HEK293 (cell line): Measurements from ENCODE around the gene MTRFR.

Experiments used
- CTCF ChIA-PET: fragments of 350-600 bp; formaldehyde crosslinking; extraction: SDS; loops from one replicate; lab custom pipeline; 2021; ENCODE audit warnings: antibody characterized with exemption; lab: Yijun Ruan, JAX
- POLR2A ChIA-PET: fragments of 300-600 bp; formaldehyde crosslinking; extraction: SDS; loops from one replicate; lab custom pipeline; 2020; ENCODE audit warnings: antibody characterized with exemption, inconsistent platforms; lab: Yijun Ruan, JAX
- H3K27ac ChIP-seq: fragments of 200-500 bp; sonication (Bioruptor generic); 2 replicates; pipeline ENCODE4 v1.5.1; 2014; ENCODE audit warnings: low read depth, low read length, control low read depth, inconsistent platforms; ENCODE audit errors: extremely low read depth
- H3K36me3 ChIP-seq, 2 experiments: fragments of 200-500 bp in 1 of 2; sonication (Bioruptor generic) in 1 of 2; 1 replicate in 1 of 2; 2 replicates in 1 of 2; pipeline ENCODE4 v1.5.1; 2014 to 2017; ENCODE audit warnings: inconsistent platforms in 2 of 2, low read length in 2 of 2; ENCODE audit not compliant: control insufficient read depth in 2 of 2, insufficient read depth in 1 of 2
- H3K4me1 ChIP-seq: fragments of 200-500 bp; sonication (Bioruptor generic); 2 replicates; pipeline ENCODE4 v1.5.1; 2014; ENCODE audit warnings: mild to moderate bottlenecking, low read length, inconsistent platforms; ENCODE audit not compliant: control insufficient read depth, insufficient read depth
- H3K4me3 ChIP-seq: 2 replicates; pipeline ENCODE4 v1.5.1; 2011; ENCODE audit warnings: low read depth, mild to moderate bottlenecking, control low read depth, low read length, moderate library complexity
- H3K9me3 ChIP-seq: fragments of 200-500 bp; sonication (Bioruptor generic); 2 replicates; pipeline ENCODE4 v1.5.1; 2014; ENCODE audit warnings: low read depth, low read length, inconsistent platforms; ENCODE audit not compliant: control insufficient read depth, insufficient read depth
- FEZF1 ChIP-seq: fragments of 450-650 bp; formaldehyde crosslinking; IDR thresholded peaks from 2 replicates; pipeline ENCODE4 v1.5.1; 2016; ENCODE audit warnings: missing biosample characterization, missing genetic modification characterization
- GLIS1 ChIP-seq: fragments of 450-650 bp; formaldehyde crosslinking; IDR thresholded peaks from 2 replicates; pipeline ENCODE4 v1.5.1; 2016; ENCODE audit warnings: missing biosample characterization, missing genetic modification characterization
- KLF10 ChIP-seq: fragments of 450-650 bp; IDR thresholded peaks from 2 replicates; pipeline ENCODE4 v1.5.1; 2018; ENCODE audit warnings: missing biosample characterization, mild to moderate bottlenecking, missing genetic modification characterization
- KLF9 ChIP-seq: fragments of 450-650 bp; formaldehyde crosslinking; IDR thresholded peaks from 2 replicates; pipeline ENCODE4 v1.5.1; 2016; ENCODE audit warnings: missing biosample characterization, missing genetic modification characterization, low read depth
- YY2 ChIP-seq: fragments of 450-650 bp; formaldehyde crosslinking; IDR thresholded peaks from 2 replicates; pipeline ENCODE4 v1.5.1; 2016; ENCODE audit warnings: missing biosample characterization, missing genetic modification characterization
- ZBTB1 ChIP-seq: fragments of 450-650 bp; formaldehyde crosslinking; IDR thresholded peaks from 2 replicates; pipeline ENCODE4 v1.5.1; 2016; ENCODE audit warnings: missing biosample characterization, missing genetic modification characterization
- ZNF155 ChIP-seq: fragments of 450-650 bp; formaldehyde crosslinking; IDR thresholded peaks from 2 replicates; pipeline ENCODE4 v1.5.1; 2016; ENCODE audit warnings: missing biosample characterization, missing genetic modification characterization
- ZNF174 ChIP-seq: fragments of 450-650 bp; formaldehyde crosslinking; IDR thresholded peaks from 2 replicates; pipeline ENCODE4 v1.5.0; 2017; ENCODE audit warnings: missing biosample characterization, mild to moderate bottlenecking, missing genetic modification characterization
- ZNF280D ChIP-seq: fragments of 450-650 bp; formaldehyde crosslinking; IDR thresholded peaks from 2 replicates; pipeline ENCODE4 v1.5.1; 2016; ENCODE audit warnings: missing biosample characterization, missing genetic modification characterization
- ZNF350 ChIP-seq: fragments of 450-650 bp; formaldehyde crosslinking; IDR thresholded peaks from 2 replicates; pipeline ENCODE4 v1.5.0; 2017; ENCODE audit warnings: missing biosample characterization, mild to moderate bottlenecking, missing genetic modification characterization
- ZNF394 ChIP-seq: fragments of 450-650 bp; formaldehyde crosslinking; IDR thresholded peaks from 2 replicates; pipeline ENCODE4 v1.5.1; 2016; ENCODE audit warnings: missing biosample characterization, missing genetic modification characterization, mild to moderate bottlenecking, moderate library complexity, borderline replicate concordance
- ZNF488 ChIP-seq: fragments of 450-650 bp; formaldehyde crosslinking; IDR thresholded peaks from 2 replicates; pipeline ENCODE4 v1.5.1; 2016; ENCODE audit warnings: missing biosample characterization, missing genetic modification characterization
- ZNF529 ChIP-seq: fragments of 450-650 bp; formaldehyde crosslinking; IDR thresholded peaks from 2 replicates; pipeline ENCODE4 v1.5.1; 2017; ENCODE audit warnings: missing genetic modification characterization, missing biosample characterization; ENCODE audit not compliant: insufficient replicate concordance
- ZNF777 ChIP-seq: fragments of 450-650 bp; formaldehyde crosslinking; IDR thresholded peaks from 2 replicates; pipeline ENCODE4 v1.5.1; 2017; ENCODE audit warnings: missing biosample characterization, missing genetic modification characterization, borderline replicate concordance
- ZSCAN30 ChIP-seq: fragments of 450-650 bp; IDR thresholded peaks from 2 replicates; pipeline ENCODE4 v1.5.1; 2018; ENCODE audit warnings: missing biosample characterization, mild to moderate bottlenecking, missing genetic modification characterization, moderate library complexity
- TF ChIP-seq, protein P1 (sequence below): fragments of 450-650 bp; formaldehyde crosslinking; IDR thresholded peaks from 2 replicates; pipeline ENCODE4 v1.5.0; 2017; ENCODE audit warnings: missing biosample characterization, missing genetic modification characterization, borderline replicate concordance
- TF ChIP-seq, protein P2 (sequence below): fragments of 450-650 bp; formaldehyde crosslinking; IDR thresholded peaks from 2 replicates; pipeline ENCODE4 v1.5.1; 2017; ENCODE audit warnings: missing biosample characterization, missing genetic modification characterization
- TF ChIP-seq, protein P3 (sequence below): fragments of 450-650 bp; formaldehyde crosslinking; IDR thresholded peaks from 2 replicates; pipeline ENCODE4 v1.5.1; 2017; ENCODE audit warnings: missing biosample characterization, missing genetic modification characterization
- TF ChIP-seq, protein P4 (sequence below): fragments of 450-650 bp; formaldehyde crosslinking; conservative IDR thresholded peaks from 2 replicates; pipeline ENCODE4 v1.5.1; 2016; ENCODE audit warnings: low read depth, missing biosample characterization, missing genetic modification characterization

MTRFR gene

DNA sequence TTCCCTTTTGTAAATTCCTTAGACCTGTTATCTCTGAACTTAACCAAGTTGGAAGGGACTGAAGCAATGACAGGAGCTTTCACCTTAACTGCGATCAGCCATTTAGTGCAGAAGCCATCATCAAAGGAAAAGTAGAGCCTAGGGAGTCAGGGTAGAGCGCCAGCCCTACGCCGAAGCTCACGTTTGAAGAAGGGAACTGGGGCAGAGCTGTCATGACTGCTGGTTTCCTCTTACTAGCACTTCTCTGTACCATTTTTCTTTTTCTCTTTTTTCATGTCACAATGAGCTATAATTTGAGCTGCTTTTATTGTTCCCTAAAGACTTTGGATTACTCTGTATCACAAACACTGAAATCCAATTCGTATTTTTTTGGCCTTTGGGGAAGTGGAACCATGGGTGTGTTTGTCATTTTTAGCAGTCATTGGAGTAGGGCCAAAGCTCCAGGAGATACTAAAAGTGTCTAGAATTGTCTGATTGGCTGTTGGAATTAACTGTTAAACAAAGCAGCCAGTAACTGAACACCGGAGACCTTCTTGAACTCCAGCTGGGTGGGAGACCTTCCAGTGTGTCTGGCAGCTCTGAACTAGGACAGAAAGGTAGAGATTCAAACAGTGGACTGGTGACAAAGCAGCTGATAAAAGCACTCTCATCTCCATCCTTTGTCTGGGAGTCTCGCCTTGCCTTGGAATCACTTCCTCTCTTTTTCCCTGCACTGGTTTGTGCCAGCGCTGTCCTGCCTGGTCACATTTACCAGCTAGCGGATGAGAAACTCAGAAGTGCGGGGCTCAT is 9.1 kb downstream of the MTRFR start:
- ChIA-PET POLR2A (interaction anchor here (1.1 to 3.6 kb wide), 2 partner anchors 8 to 9 kb away, joined by 5 to 50 read pairs; partner anchors contain the start of genes MPHOSPH9 and MTRFR), CTCF (interaction anchor here (0.8 to 1.5 kb wide), 2 partner anchors 10 to 263 kb away, joined by 3 to 4 read pairs; no protein-coding TSS in a partner anchor)
- Histone ChIP-seq H3K36me3 (peaks cover 18 to 31% of the 10 kb centered on the region in 2 experiments; a peak in 2 of 3 replicates), H3K4me1 (peaks cover 7% of the 10 kb centered on the region; the same call in 1 of the 2 replicates), H3K27ac (peak overlapping the region; percentile 64), H3K4me3 (no peak overlapping the region), H3K9me3 (no peaks in the 10 kb centered on the region)
- TF ChIP-seq ZNF155 (tag by site-specific recombination) (no peak), ZNF394 (tag by site-specific recombination) (no peak), GLIS1 (tag by site-specific recombination) (0 out of 2 replicates have a peak, but pooled peaks have one; percentile 11), ZNF280D (tag by site-specific recombination) (no peak), ZNF174 (no peak), ZNF529 (no peak), KLF10 (tag by site-specific recombination) (peak; percentile 66; the same call in 1 of the 2 replicates), YY2 (no peak), FEZF1 (tag by site-specific recombination) (peak; percentile 57)
- TF ChIP-seq, protein P1, sequence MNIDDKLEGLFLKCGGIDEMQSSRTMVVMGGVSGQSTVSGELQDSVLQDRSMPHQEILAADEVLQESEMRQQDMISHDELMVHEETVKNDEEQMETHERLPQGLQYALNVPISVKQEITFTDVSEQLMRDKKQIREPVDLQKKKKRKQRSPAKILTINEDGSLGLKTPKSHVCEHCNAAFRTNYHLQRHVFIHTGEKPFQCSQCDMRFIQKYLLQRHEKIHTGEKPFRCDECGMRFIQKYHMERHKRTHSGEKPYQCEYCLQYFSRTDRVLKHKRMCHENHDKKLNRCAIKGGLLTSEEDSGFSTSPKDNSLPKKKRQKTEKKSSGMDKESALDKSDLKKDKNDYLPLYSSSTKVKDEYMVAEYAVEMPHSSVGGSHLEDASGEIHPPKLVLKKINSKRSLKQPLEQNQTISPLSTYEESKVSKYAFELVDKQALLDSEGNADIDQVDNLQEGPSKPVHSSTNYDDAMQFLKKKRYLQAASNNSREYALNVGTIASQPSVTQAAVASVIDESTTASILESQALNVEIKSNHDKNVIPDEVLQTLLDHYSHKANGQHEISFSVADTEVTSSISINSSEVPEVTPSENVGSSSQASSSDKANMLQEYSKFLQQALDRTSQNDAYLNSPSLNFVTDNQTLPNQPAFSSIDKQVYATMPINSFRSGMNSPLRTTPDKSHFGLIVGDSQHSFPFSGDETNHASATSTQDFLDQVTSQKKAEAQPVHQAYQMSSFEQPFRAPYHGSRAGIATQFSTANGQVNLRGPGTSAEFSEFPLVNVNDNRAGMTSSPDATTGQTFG (tag by site-specific recombination): no peak
- TF ChIP-seq, protein P2, sequence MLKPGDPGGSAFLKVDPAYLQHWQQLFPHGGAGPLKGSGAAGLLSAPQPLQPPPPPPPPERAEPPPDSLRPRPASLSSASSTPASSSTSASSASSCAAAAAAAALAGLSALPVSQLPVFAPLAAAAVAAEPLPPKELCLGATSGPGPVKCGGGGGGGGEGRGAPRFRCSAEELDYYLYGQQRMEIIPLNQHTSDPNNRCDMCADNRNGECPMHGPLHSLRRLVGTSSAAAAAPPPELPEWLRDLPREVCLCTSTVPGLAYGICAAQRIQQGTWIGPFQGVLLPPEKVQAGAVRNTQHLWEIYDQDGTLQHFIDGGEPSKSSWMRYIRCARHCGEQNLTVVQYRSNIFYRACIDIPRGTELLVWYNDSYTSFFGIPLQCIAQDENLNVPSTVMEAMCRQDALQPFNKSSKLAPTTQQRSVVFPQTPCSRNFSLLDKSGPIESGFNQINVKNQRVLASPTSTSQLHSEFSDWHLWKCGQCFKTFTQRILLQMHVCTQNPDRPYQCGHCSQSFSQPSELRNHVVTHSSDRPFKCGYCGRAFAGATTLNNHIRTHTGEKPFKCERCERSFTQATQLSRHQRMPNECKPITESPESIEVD (tag by site-specific recombination): peak; percentile 87; the same call in 1 of the 2 replicates
- TF ChIP-seq, protein P3, sequence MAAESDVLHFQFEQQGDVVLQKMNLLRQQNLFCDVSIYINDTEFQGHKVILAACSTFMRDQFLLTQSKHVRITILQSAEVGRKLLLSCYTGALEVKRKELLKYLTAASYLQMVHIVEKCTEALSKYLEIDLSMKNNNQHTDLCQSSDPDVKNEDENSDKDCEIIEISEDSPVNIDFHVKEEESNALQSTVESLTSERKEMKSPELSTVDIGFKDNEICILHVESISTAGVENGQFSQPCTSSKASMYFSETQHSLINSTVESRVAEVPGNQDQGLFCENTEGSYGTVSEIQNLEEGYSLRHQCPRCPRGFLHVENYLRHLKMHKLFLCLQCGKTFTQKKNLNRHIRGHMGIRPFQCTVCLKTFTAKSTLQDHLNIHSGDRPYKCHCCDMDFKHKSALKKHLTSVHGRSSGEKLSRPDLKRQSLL (tag by site-specific recombination): no peak

DNA sequence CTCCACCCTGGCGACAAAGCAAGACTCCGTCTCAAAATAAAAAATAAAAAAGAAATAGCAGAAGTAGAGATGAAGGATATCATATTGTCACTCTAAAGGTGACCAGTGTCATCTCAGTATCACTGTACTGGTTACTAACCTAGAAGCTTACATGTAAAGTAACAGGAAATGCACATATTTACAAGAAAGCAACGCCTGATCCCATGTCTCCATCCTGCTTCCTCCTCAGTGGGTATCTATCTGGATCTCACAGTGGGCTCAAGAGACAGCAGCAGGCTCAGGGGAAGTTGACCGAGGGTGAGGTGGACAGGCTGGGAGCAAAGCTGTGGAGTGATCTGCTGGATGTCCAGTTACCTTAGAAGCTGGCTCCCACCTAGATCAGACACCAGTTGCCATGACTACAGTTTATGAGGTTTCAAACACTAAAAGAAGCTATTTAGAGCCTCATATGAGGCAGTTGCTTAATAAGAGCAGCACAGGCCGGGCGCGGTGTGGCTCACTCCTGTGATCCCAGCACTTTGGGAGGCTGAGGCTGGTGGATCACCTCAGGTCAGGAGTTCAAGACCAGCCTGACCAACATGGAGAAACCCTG is 10.5 kb downstream of the MTRFR start:
- POLR2A ChIA-PET: interaction anchor here (3.6 kb wide), 1 partner anchor 11 kb away, joined by 50 read pairs; the partner anchor contains the start of genes MPHOSPH9 and MTRFR
- H3K4me3 ChIP-seq: no peak overlapping the region
- CTCF ChIA-PET: no interaction called here
- H3K9me3 ChIP-seq: no peaks in the 10 kb centered on the region
- peaks cover 7% of the 10 kb centered on the region; the same call in 1 of the 2 replicates for H3K4me1 ChIP-seq
- peaks cover 18 to 33% of the 10 kb centered on the region in 2 experiments; a peak in 2 of 3 replicates for H3K36me3 ChIP-seq
- H3K27ac ChIP-seq: no peak overlapping the region
- TF ChIP-seq KLF9 (no peak), ZBTB1 (tag by site-specific recombination) (no peak), ZNF350 (tag by site-specific recombination) (no peak), ZSCAN30 (no peak), ZNF488 (tag by site-specific recombination) (no peak), ZNF777 (tag by site-specific recombination) (no peak)
- TF ChIP-seq, protein P4, sequence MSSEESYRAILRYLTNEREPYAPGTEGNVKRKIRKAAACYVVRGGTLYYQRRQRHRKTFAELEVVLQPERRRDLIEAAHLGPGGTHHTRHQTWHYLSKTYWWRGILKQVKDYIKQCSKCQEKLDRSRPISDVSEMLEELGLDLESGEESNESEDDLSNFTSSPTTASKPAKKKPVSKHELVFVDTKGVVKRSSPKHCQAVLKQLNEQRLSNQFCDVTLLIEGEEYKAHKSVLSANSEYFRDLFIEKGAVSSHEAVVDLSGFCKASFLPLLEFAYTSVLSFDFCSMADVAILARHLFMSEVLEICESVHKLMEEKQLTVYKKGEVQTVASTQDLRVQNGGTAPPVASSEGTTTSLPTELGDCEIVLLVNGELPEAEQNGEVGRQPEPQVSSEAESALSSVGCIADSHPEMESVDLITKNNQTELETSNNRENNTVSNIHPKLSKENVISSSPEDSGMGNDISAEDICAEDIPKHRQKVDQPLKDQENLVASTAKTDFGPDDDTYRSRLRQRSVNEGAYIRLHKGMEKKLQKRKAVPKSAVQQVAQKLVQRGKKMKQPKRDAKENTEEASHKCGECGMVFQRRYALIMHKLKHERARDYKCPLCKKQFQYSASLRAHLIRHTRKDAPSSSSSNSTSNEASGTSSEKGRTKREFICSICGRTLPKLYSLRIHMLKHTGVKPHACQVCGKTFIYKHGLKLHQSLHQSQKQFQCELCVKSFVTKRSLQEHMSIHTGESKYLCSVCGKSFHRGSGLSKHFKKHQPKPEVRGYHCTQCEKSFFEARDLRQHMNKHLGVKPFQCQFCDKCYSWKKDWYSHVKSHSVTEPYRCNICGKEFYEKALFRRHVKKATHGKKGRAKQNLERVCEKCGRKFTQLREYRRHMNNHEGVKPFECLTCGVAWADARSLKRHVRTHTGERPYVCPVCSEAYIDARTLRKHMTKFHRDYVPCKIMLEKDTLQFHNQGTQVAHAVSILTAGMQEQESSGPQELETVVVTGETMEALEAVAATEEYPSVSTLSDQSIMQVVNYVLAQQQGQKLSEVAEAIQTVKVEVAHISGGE (tag by site-specific recombination): no peak
